Body of pancreas (tissue), 4 donors: ENCODE results near the gene C11orf58.

ENCODE experiments used
- POLR2A ChIP-seq, 3 donors: fragments of 450-650 bp; IDR thresholded peaks; one replicate each; pipeline ENCODE4 v1.6.1; 2016; ENCODE audit warnings: antibody characterized with exemption in 3 of 3, mild to moderate bottlenecking in 2 of 3
- TF ChIP-seq, protein P1 (sequence below), 7 experiments: fragments of 450-650 bp in 4 of 7; fragments of 200-600 bp in 3 of 7; sonication (generic) in 3 of 7; IDR thresholded peaks; one replicate each; pipeline ENCODE4 v1.5.1; 2016 to 2019; ENCODE audit warnings: antibody characterized with exemption in 7 of 7

- TF ChIP-seq POLR2A (IDR thresholded peaks at IDR 0.05): no peak
- TF ChIP-seq, protein P1, sequence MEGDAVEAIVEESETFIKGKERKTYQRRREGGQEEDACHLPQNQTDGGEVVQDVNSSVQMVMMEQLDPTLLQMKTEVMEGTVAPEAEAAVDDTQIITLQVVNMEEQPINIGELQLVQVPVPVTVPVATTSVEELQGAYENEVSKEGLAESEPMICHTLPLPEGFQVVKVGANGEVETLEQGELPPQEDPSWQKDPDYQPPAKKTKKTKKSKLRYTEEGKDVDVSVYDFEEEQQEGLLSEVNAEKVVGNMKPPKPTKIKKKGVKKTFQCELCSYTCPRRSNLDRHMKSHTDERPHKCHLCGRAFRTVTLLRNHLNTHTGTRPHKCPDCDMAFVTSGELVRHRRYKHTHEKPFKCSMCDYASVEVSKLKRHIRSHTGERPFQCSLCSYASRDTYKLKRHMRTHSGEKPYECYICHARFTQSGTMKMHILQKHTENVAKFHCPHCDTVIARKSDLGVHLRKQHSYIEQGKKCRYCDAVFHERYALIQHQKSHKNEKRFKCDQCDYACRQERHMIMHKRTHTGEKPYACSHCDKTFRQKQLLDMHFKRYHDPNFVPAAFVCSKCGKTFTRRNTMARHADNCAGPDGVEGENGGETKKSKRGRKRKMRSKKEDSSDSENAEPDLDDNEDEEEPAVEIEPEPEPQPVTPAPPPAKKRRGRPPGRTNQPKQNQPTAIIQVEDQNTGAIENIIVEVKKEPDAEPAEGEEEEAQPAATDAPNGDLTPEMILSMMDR (IDR thresholded peaks at IDR 0.05): no peak
Measured at GRCh38 chr11:16791191-16791961, 52.9 kb downstream of the C11orf58 start.
